Neural cell (in vitro differentiated cells): Measurements from ENCODE around the gene IQSEC1. TPM values are rescaled to one million over a fixed set of nuclear protein-coding genes. Genes with fewer than 3 reads are reported as not detected.

Experiments used
- H2AFZ ChIP-seq: fragments of 200-600, 300-800 bp; sonication (generic), shearing (Covaris generic); 2 replicates; pipeline ENCODE4 v1.6.0; 2014; ENCODE audit warnings: low read depth, mild to moderate bottlenecking, antibody characterized with exemption, low read length, moderate library complexity
- H3F3A ChIP-seq: fragments of 200-600 bp; shearing (Covaris generic); 2 replicates; pipeline ENCODE4 v1.6.1; 2016; ENCODE audit warnings: mild to moderate bottlenecking, moderate library complexity, mixed read lengths, antibody characterized with exemption, low read length; ENCODE audit not compliant: insufficient read depth, poor library complexity, severe bottlenecking
- H3K27ac ChIP-seq: fragments of 200-600, 300-800 bp; sonication (generic), shearing (Covaris generic); 2 replicates; pipeline ENCODE4 v1.5.1; 2014; ENCODE audit warnings: mild to moderate bottlenecking, low read length, moderate library complexity
- H3K27me3 ChIP-seq: fragments of 300-800, 200-600 bp; sonication (generic), shearing (Covaris generic); 2 replicates; pipeline ENCODE4 v1.6.0; 2014; ENCODE audit warnings: mild to moderate bottlenecking, low read depth, low read length, moderate library complexity; ENCODE audit not compliant: insufficient read depth
- H3K36me3 ChIP-seq: fragments of 300-800, 200-600 bp; sonication (generic), shearing (Covaris generic); 2 replicates; pipeline ENCODE4 v1.5.1; 2014; ENCODE audit warnings: mild to moderate bottlenecking, antibody characterized with exemption, low read length, moderate library complexity; ENCODE audit not compliant: insufficient read depth
- H3K4me2 ChIP-seq: fragments of 300-800, 200-600 bp; sonication (generic), shearing (Covaris generic); 2 replicates; pipeline ENCODE4 v1.6.0; 2014; ENCODE audit warnings: mild to moderate bottlenecking, low read length
- H3K4me3 ChIP-seq: fragments of 300-800, 200-600 bp; sonication (generic), shearing (Covaris generic); 2 replicates; pipeline ENCODE4 v1.5.1; 2014; ENCODE audit warnings: mild to moderate bottlenecking, low read length, moderate library complexity
- H3K79me2 ChIP-seq: fragments of 200-600 bp; shearing (Covaris generic); replicated peaks from 2 replicates; pipeline ENCODE4 v1.6.0; 2014; ENCODE audit warnings: mild to moderate bottlenecking, low read length, moderate library complexity; ENCODE audit not compliant: insufficient read depth
- H3K9ac ChIP-seq: fragments of 300-800, 200-600 bp; sonication (generic), shearing (Covaris generic); 2 replicates; pipeline ENCODE4 v1.6.1; 2016; ENCODE audit warnings: mild to moderate bottlenecking, low read length, mixed read lengths
- H3K9me2 ChIP-seq: fragments of 200-600 bp; shearing (Covaris generic); 2 replicates; pipeline ENCODE4 v1.6.1; 2016; ENCODE audit warnings: mild to moderate bottlenecking, low read length, mixed read lengths; ENCODE audit not compliant: insufficient read depth
- H3K9me3 ChIP-seq: fragments of 200-600, 300-800 bp; sonication (generic), shearing (Covaris generic); 2 replicates; pipeline ENCODE4 v1.6.1; 2016; ENCODE audit warnings: mild to moderate bottlenecking, mixed run types, low read length, moderate library complexity, mixed read lengths
- H4K20me1 ChIP-seq: fragments of 200-600 bp; shearing (Covaris generic); 2 replicates; pipeline ENCODE4 v1.6.1; 2016; ENCODE audit warnings: mild to moderate bottlenecking, mixed run types; ENCODE audit not compliant: insufficient read depth
- EP300 ChIP-seq: fragments of 450-650 bp; conservative IDR thresholded peaks from 2 replicates; pipeline ENCODE4 v1.6.1; 2014; ENCODE audit warnings: antibody characterized with exemption, mild to moderate bottlenecking, moderate library complexity; ENCODE audit not compliant: poor library complexity, severe bottlenecking
- EZH2 ChIP-seq: fragments of 200-600, 300-800 bp; shearing (Covaris generic), sonication (generic); IDR thresholded peaks from 2 replicates; pipeline ENCODE4 v1.6.1; 2014; ENCODE audit warnings: antibody characterized with exemption, low read length, borderline replicate concordance, mild to moderate bottlenecking; ENCODE audit not compliant: insufficient read depth, poor library complexity, severe bottlenecking
- MXI1 ChIP-seq: fragments of 450-650 bp; conservative IDR thresholded peaks from 2 replicates; pipeline ENCODE4 v1.6.1; 2014; ENCODE audit warnings: antibody characterized with exemption, mild to moderate bottlenecking; ENCODE audit not compliant: poor library complexity, severe bottlenecking
- POLR2AphosphoS5 ChIP-seq: IDR thresholded peaks from 2 replicates; pipeline ENCODE4 v1.6.1; 2012
- RAD21 ChIP-seq: fragments of 450-650 bp; conservative IDR thresholded peaks from 2 replicates; pipeline ENCODE4 v1.6.1; 2014; ENCODE audit warnings: antibody characterized with exemption, mild to moderate bottlenecking, moderate library complexity
- REST ChIP-seq: IDR thresholded peaks from 2 replicates; pipeline ENCODE4 v1.6.1; 2012; ENCODE audit warnings: borderline replicate concordance
- SMC3 ChIP-seq: fragments of 450-650 bp; conservative IDR thresholded peaks from 2 replicates; pipeline ENCODE4 v1.6.1; 2014; ENCODE audit warnings: antibody characterized with exemption, mild to moderate bottlenecking, moderate library complexity; ENCODE audit not compliant: poor library complexity
- TAF1 ChIP-seq: IDR thresholded peaks from 2 replicates; pipeline ENCODE4 v1.6.1; 2012; ENCODE audit warnings: low read depth
- polyA plus RNA-seq: library from polyadenylated mRNA; depleted of rRNA; stranded (reverse); fragments of >200 nt; gene quantifications from 2 replicates; pipeline ENCODE4 v1.2.3, GENCODE V29; 2014
- TF ChIP-seq, protein P1 (sequence below): fragments of 450-650 bp; IDR thresholded peaks from 2 replicates; pipeline ENCODE4 v1.5.1; 2014; ENCODE audit warnings: antibody characterized with exemption, mild to moderate bottlenecking, moderate library complexity; ENCODE audit not compliant: poor library complexity, severe bottlenecking

Gene IQSEC1
- polyA plus RNA-seq, 1 donor from 2014 or later, result 6.0 TPM

DNA sequence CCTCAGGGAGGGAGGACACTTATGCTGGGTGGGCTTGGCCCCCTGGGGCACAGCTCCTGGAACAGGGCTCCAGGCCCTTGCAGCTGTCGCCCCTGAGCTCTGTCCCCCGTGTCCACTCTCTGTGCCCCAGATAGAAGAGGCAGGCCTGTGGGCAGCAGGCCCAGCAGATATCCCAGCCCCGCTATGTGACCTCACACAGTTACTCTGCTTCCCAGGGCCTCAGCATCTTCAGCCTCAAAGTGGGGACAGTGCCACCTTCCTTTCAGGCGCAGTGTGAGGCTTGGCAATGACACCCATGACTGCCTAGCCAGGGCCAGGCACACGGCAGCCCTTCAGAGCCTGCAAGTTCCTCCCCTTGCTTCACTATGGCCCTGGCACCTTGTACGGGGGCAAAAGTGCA, 98.4 kb downstream of the IQSEC1 start:
- no peak overlapping the region for H3K9ac ChIP-seq
- no peaks in the 10 kb centered on the region for H3K27me3 ChIP-seq
- H3K4me2 ChIP-seq, result no peak overlapping the region
- no peaks in the 10 kb centered on the region for H3K79me2 ChIP-seq
- H3K27ac ChIP-seq, result no peak overlapping the region
- no peaks in the 10 kb centered on the region for H4K20me1 ChIP-seq
- no peaks in the 10 kb centered on the region for H3K36me3 ChIP-seq
- no peak for TF ChIP-seq EP300
- TF ChIP-seq POLR2AphosphoS5, result no peak
- TF ChIP-seq REST, result no peak
- TF ChIP-seq, protein P1, sequence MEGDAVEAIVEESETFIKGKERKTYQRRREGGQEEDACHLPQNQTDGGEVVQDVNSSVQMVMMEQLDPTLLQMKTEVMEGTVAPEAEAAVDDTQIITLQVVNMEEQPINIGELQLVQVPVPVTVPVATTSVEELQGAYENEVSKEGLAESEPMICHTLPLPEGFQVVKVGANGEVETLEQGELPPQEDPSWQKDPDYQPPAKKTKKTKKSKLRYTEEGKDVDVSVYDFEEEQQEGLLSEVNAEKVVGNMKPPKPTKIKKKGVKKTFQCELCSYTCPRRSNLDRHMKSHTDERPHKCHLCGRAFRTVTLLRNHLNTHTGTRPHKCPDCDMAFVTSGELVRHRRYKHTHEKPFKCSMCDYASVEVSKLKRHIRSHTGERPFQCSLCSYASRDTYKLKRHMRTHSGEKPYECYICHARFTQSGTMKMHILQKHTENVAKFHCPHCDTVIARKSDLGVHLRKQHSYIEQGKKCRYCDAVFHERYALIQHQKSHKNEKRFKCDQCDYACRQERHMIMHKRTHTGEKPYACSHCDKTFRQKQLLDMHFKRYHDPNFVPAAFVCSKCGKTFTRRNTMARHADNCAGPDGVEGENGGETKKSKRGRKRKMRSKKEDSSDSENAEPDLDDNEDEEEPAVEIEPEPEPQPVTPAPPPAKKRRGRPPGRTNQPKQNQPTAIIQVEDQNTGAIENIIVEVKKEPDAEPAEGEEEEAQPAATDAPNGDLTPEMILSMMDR, result no peak
- TF ChIP-seq EZH2, result no peak
- TF ChIP-seq MXI1, result no peak
- no peak for TF ChIP-seq RAD21
- no peak for TF ChIP-seq SMC3
- TF ChIP-seq TAF1, result no peak
- H2AFZ ChIP-seq, result no peak overlapping the region
- H3F3A ChIP-seq, result no peaks in the 10 kb centered on the region
- no peak overlapping the region for H3K4me3 ChIP-seq
- no peaks in the 10 kb centered on the region for H3K9me3 ChIP-seq
- H3K9me2 ChIP-seq, result no peaks in the 10 kb centered on the region

- H3K79me2 ChIP-seq, result no peaks in the 10 kb centered on the region
- H3K9ac ChIP-seq, result no peak overlapping the region
- H3K27me3 ChIP-seq, result no peaks in the 10 kb centered on the region
- H3K36me3 ChIP-seq, result no peaks in the 10 kb centered on the region
- H3F3A ChIP-seq, result no peaks in the 10 kb centered on the region
- no peaks in the 10 kb centered on the region for H4K20me1 ChIP-seq
- no peaks in the 10 kb centered on the region for H3K9me2 ChIP-seq
- no peaks in the 10 kb centered on the region for H3K9me3 ChIP-seq
- H3K4me2 ChIP-seq, result no peak overlapping the region
- H2AFZ ChIP-seq, result no peak overlapping the region
- no peak overlapping the region for H3K4me3 ChIP-seq
- TF ChIP-seq RAD21 (no peak), TAF1 (no peak), POLR2AphosphoS5 (no peak), EP300 (no peak), MXI1 (no peak), SMC3 (no peak), REST (no peak), EZH2 (no peak)
- TF ChIP-seq, protein P1, result no peak
- no peak overlapping the region for H3K27ac ChIP-seq
These were observed 98.9 kb downstream of the IQSEC1 start for GRCh38 chr3:12974334-12974733.
